ENCODE measurements around the gene MED13L.

Gene MED13L

DNA sequence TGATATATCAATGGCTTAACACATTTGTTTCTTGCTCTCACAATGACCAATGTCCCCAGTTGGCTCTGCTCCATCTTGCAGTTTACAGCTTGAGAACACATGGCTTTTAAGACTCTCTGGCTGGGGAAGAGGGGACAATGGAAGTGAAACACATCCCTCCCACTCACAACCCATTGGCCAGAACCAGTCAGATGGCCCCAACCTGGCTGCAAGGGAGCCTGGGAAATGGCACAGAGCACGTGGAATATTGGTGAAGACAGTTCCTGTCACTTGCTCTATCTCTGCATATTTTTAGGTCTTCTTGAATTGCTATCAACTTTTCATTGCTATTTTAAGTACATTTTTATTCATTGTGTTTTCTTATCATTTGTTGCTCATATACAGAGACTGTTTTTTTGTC, 345.4 kb downstream of the MED13L start:
- no peaks in the 10 kb centered on the region for H3K27me3 ChIP-seq (ENCODE audit: insufficient read depth, low read length, poor library complexity)

GRCh38 chr12:115930336-115930735, 347.2 kb downstream of the MED13L start:
- no peak overlapping the region for H2BK120ac ChIP-seq (ENCODE audit: low read depth, low read length)
- no peak overlapping the region for H2BK15ac ChIP-seq (replicated peaks; ENCODE audit: low read depth)
- H3K79me2 ChIP-seq (ENCODE audit: control insufficient read depth, insufficient read depth, low read length), result no peaks in the 10 kb centered on the region
- H3K18ac ChIP-seq (ENCODE audit: low read length), result no peak overlapping the region
- no peaks in the 10 kb centered on the region for H3K36me3 ChIP-seq (ENCODE audit: control insufficient read depth, insufficient read depth, low read length)
- H3K27ac ChIP-seq (ENCODE audit: low read depth, low read length), result no peak overlapping the region
- H2AK5ac ChIP-seq (ENCODE audit: low read length), result no peak overlapping the region
- no peaks in the 10 kb centered on the region for H3K4me1 ChIP-seq (ENCODE audit: control insufficient read depth, low read depth, low read length)
- H4K5ac ChIP-seq (ENCODE audit: low read length), result no peak overlapping the region
- no peak overlapping the region for H3K4me2 ChIP-seq (ENCODE audit: low read length)
- H3K23ac ChIP-seq (ENCODE audit: low read length), result no peak overlapping the region
- no CpG with 5 or more reads among the region's 5 CpGs for WGBS (ENCODE audit: extremely low coverage, insufficient coverage, low lambda C conversion rate)
- H3K9ac ChIP-seq (ENCODE audit: low read length), result no peak overlapping the region
- no peak overlapping the region for H4K8ac ChIP-seq (ENCODE audit: low read depth, low read length)
- no peak for DNase-seq
- no peak overlapping the region for H3K4me3 ChIP-seq (ENCODE audit: low read length)
- H3K27me3 ChIP-seq (ENCODE audit: insufficient read depth, low read length, poor library complexity), result no peaks in the 10 kb centered on the region
- H3K4ac ChIP-seq (ENCODE audit: low read depth, low read length), result no peak overlapping the region
- H3K79me1 ChIP-seq (ENCODE audit: low read length), result no peaks in the 10 kb centered on the region
- no peak overlapping the region for H3K56ac ChIP-seq (ENCODE audit: low read length)
- no peak overlapping the region for H2BK5ac ChIP-seq (ENCODE audit: low read length)

More for the DNA sequence above, 345.4 kb downstream of the MED13L start:
- no peak overlapping the region for H4K5ac ChIP-seq (ENCODE audit: low read length)
- H3K4me2 ChIP-seq (ENCODE audit: low read length), result no peak overlapping the region
- H3K4me3 ChIP-seq (ENCODE audit: low read length), result no peak overlapping the region
- H3K23ac ChIP-seq (ENCODE audit: low read length), result no peak overlapping the region
- H3K18ac ChIP-seq (ENCODE audit: low read length), result no peak overlapping the region
- no peak overlapping the region for H2BK15ac ChIP-seq (replicated peaks; ENCODE audit: low read depth)
- no peaks in the 10 kb centered on the region for H3K36me3 ChIP-seq (ENCODE audit: control insufficient read depth, insufficient read depth, low read length)
- no peak overlapping the region for H2AK5ac ChIP-seq (ENCODE audit: low read length)
- H2BK5ac ChIP-seq (ENCODE audit: low read length), result no peak overlapping the region
- no peaks in the 10 kb centered on the region for H3K79me1 ChIP-seq (ENCODE audit: low read length)
- H3K9ac ChIP-seq (ENCODE audit: low read length), result no peak overlapping the region
- no peaks in the 10 kb centered on the region for H3K4me1 ChIP-seq (ENCODE audit: control insufficient read depth, low read depth, low read length)
- DNase-seq, result no peak
- H3K56ac ChIP-seq (ENCODE audit: low read length), result no peak overlapping the region
- H3K79me2 ChIP-seq (ENCODE audit: control insufficient read depth, insufficient read depth, low read length), result no peaks in the 10 kb centered on the region
- no peak overlapping the region for H4K8ac ChIP-seq (ENCODE audit: low read depth, low read length)
- no peak overlapping the region for H3K27ac ChIP-seq (ENCODE audit: low read depth, low read length)
- H2BK120ac ChIP-seq (ENCODE audit: low read depth, low read length), result no peak overlapping the region
- H3K4ac ChIP-seq (ENCODE audit: low read depth, low read length), result no peak overlapping the region
- no CpG with 5 or more reads among the region's 1 CpG for WGBS (ENCODE audit: extremely low coverage, insufficient coverage, low lambda C conversion rate)

GRCh38 chr12:115926037-115926670, 351.3 kb downstream of the MED13L start:
- Histone ChIP-seq H3K36me3 (ENCODE audit: control insufficient read depth, insufficient read depth, low read length) (no peaks in the 10 kb centered on the region), H4K5ac (ENCODE audit: low read length) (no peak overlapping the region), H3K4me3 (ENCODE audit: low read length) (no peak overlapping the region), H3K56ac (ENCODE audit: low read length) (no peak overlapping the region), H3K9ac (ENCODE audit: low read length) (no peak overlapping the region), H2BK15ac (replicated peaks; ENCODE audit: low read depth) (no peak overlapping the region), H3K4ac (ENCODE audit: low read depth, low read length) (no peak overlapping the region), H3K27ac (ENCODE audit: low read depth, low read length) (no peak overlapping the region), H2BK120ac (ENCODE audit: low read depth, low read length) (no peak overlapping the region), H3K23ac (ENCODE audit: low read length) (no peak overlapping the region), H3K79me1 (ENCODE audit: low read length) (no peaks in the 10 kb centered on the region), H3K18ac (ENCODE audit: low read length) (no peak overlapping the region), H2BK5ac (ENCODE audit: low read length) (no peak overlapping the region), H3K4me2 (ENCODE audit: low read length) (no peak overlapping the region), H4K8ac (ENCODE audit: low read depth, low read length) (no peak overlapping the region), H3K27me3 (ENCODE audit: insufficient read depth, low read length, poor library complexity) (no peaks in the 10 kb centered on the region), H2AK5ac (ENCODE audit: low read length) (no peak overlapping the region), H3K79me2 (ENCODE audit: control insufficient read depth, insufficient read depth, low read length) (no peaks in the 10 kb centered on the region), H3K4me1 (ENCODE audit: control insufficient read depth, low read depth, low read length) (no peaks in the 10 kb centered on the region)
- WGBS (ENCODE audit: extremely low coverage, insufficient coverage, low lambda C conversion rate), result no CpG with 5 or more reads among the region's 8 CpGs
- DNase-seq, result no peak

- DNase-seq, result no peak
- WGBS (ENCODE audit: extremely low coverage, insufficient coverage, low lambda C conversion rate), result no CpG with 5 or more reads among the region's 5 CpGs
- H4K8ac ChIP-seq (ENCODE audit: low read depth, low read length), result no peak overlapping the region
Measured at GRCh38 chr12:115923851-115924250, 353.6 kb downstream of the MED13L start.

DNA sequence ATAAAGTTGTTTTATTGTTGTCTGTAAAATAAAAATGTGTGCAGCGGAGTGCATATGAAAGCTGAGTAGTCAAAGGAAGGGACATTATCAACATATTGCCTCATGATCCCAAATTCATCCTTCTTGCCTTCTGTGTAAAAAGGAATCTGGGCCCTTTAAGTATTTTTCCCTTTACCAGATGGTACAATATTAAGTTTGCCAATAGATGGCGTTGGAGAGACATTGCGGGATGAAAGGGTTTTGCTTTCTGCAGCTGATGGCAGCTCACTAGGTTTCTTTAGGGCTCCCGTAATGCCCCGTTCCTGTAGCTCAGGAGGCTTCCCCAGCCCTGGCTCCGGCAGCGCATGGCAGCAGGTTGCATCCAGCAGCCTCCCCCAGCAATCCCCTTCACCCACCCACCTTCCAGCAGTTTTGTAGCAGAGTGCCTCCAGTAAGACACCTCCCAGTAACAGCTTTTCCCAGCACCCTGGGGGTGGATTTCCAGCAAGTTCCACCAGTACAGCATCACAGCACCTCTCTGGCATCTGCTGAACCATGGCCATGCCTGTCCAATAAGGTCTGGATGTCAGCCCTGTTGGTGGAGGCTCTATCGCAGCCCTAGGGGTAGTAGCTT, 354.4 kb downstream of the MED13L start:
- Histone ChIP-seq H3K56ac (ENCODE audit: low read length) (no peak overlapping the region), H2BK5ac (ENCODE audit: low read length) (no peak overlapping the region), H3K79me2 (ENCODE audit: control insufficient read depth, insufficient read depth, low read length) (no peaks in the 10 kb centered on the region), H3K4me3 (ENCODE audit: low read length) (no peak overlapping the region), H3K27me3 (ENCODE audit: insufficient read depth, low read length, poor library complexity) (no peaks in the 10 kb centered on the region), H3K4me1 (ENCODE audit: control insufficient read depth, low read depth, low read length) (no peaks in the 10 kb centered on the region), H3K4me2 (ENCODE audit: low read length) (no peak overlapping the region), H3K36me3 (ENCODE audit: control insufficient read depth, insufficient read depth, low read length) (no peaks in the 10 kb centered on the region), H4K8ac (ENCODE audit: low read depth, low read length) (no peak overlapping the region), H3K4ac (ENCODE audit: low read depth, low read length) (no peak overlapping the region), H3K18ac (ENCODE audit: low read length) (no peak overlapping the region), H2AK5ac (ENCODE audit: low read length) (no peak overlapping the region), H3K79me1 (ENCODE audit: low read length) (no peaks in the 10 kb centered on the region), H2BK15ac (replicated peaks; ENCODE audit: low read depth) (no peak overlapping the region), H3K9ac (ENCODE audit: low read length) (no peak overlapping the region), H3K27ac (ENCODE audit: low read depth, low read length) (no peak overlapping the region), H2BK120ac (ENCODE audit: low read depth, low read length) (no peak overlapping the region), H3K23ac (ENCODE audit: low read length) (no peak overlapping the region), H4K5ac (ENCODE audit: low read length) (no peak overlapping the region)
- no CpG with 5 or more reads among the region's 8 CpGs for WGBS (ENCODE audit: extremely low coverage, insufficient coverage, low lambda C conversion rate)
- DNase-seq, result peak; percentile 36

More at GRCh38 chr12:115923851-115924250, 353.6 kb downstream of the MED13L start:
- Histone ChIP-seq H3K18ac (ENCODE audit: low read length) (no peak overlapping the region), H2BK5ac (ENCODE audit: low read length) (no peak overlapping the region), H3K9ac (ENCODE audit: low read length) (no peak overlapping the region), H4K5ac (ENCODE audit: low read length) (no peak overlapping the region), H3K27ac (ENCODE audit: low read depth, low read length) (no peak overlapping the region), H2BK15ac (replicated peaks; ENCODE audit: low read depth) (no peak overlapping the region), H2BK120ac (ENCODE audit: low read depth, low read length) (no peak overlapping the region), H3K4me2 (ENCODE audit: low read length) (no peak overlapping the region), H2AK5ac (ENCODE audit: low read length) (no peak overlapping the region), H3K56ac (ENCODE audit: low read length) (no peak overlapping the region), H3K36me3 (ENCODE audit: control insufficient read depth, insufficient read depth, low read length) (no peaks in the 10 kb centered on the region), H3K4me1 (ENCODE audit: control insufficient read depth, low read depth, low read length) (no peaks in the 10 kb centered on the region), H3K27me3 (ENCODE audit: insufficient read depth, low read length, poor library complexity) (no peaks in the 10 kb centered on the region), H3K79me2 (ENCODE audit: control insufficient read depth, insufficient read depth, low read length) (no peaks in the 10 kb centered on the region), H3K4me3 (ENCODE audit: low read length) (no peak overlapping the region), H3K4ac (ENCODE audit: low read depth, low read length) (no peak overlapping the region), H3K79me1 (ENCODE audit: low read length) (no peaks in the 10 kb centered on the region), H3K23ac (ENCODE audit: low read length) (no peak overlapping the region)
